SK-N-MC (cell line): ENCODE results near the gene KIFBP.

Source experiments
- EZH2 ChIP-seq: fragments of 200-600 bp; sonication (generic); IDR thresholded peaks from one replicate; pipeline ENCODE4 v1.6.1; 2017; ENCODE audit warnings: antibody characterized with exemption
- FOXP2 ChIP-seq: optimal IDR thresholded peaks from 2 replicates; pipeline ENCODE3; 2011; ENCODE audit warnings: mild to moderate bottlenecking, moderate library complexity; ENCODE audit not compliant: insufficient read depth; ENCODE audit errors: extremely low read length, control extremely low read depth
- POLR2AphosphoS5 ChIP-seq: IDR thresholded peaks from 2 replicates; pipeline ENCODE4 v1.6.1; 2012; ENCODE audit warnings: mild to moderate bottlenecking, low read depth, low read length, borderline replicate concordance

- TF ChIP-seq POLR2AphosphoS5 (no peak), EZH2 (no peak), FOXP2 (no peak)
Measured at GRCh38 chr10:68997211-68997610, 8.6 kb downstream of the KIFBP start.
